ENCODE results near the gene FHIT. TPM values are rescaled to one million over a fixed set of nuclear protein-coding genes. Genes with fewer than 3 reads are reported as not detected.

The FHIT gene
- total and polyA plus RNA-seq, 10 of the 15 experiments (the other 5 are each of a cell fraction or from before 2014, with no cell fraction given) = 4.2 to 14.9 (median 9.4) TPM

- TF ChIP-seq BCLAF1 (IDR thresholded peaks at IDR 0.05) (no peak), CHD4 (IDR thresholded peaks at IDR 0.05) (no peak), ZBED1 (IDR thresholded peaks at IDR 0.05; ENCODE audit: borderline replicate concordance) (peak; percentile 62), MEF2B (IDR thresholded peaks at IDR 0.05; ENCODE audit: partially characterized antibody, poor library complexity, severe bottlenecking) (peak; percentile 60), CEBPB (IDR thresholded peaks at IDR 0.05; ENCODE audit: borderline replicate concordance in 1 of 2, low read depth in 2 of 2, low read length in 2 of 2) (0 out of 4 replicates have a peak, but pooled peaks of 1 of the 2 experiments have one; percentile 8), RUNX3 (IDR thresholded peaks at IDR 0.05; ENCODE audit: low read length) (peak; percentile 92), MTA2 (IDR thresholded peaks at IDR 0.05; ENCODE audit: low read depth) (peak; percentile 92), WRNIP1 (IDR thresholded peaks at IDR 0.05; ENCODE audit: borderline replicate concordance, low read depth, low read length) (no peak), JUND (IDR thresholded peaks at IDR 0.05; ENCODE audit: low read depth, low read length) (no peak), BHLHE40 (IDR thresholded peaks at IDR 0.05; ENCODE audit: borderline replicate concordance in 1 of 2, low read depth in 2 of 2, low read length in 1 of 2) (peak; percentile 61 to 73; a peak in 2 of 4 replicates), BCL11A (IDR thresholded peaks at IDR 0.05; ENCODE audit: low read depth, low read length) (peak; percentile 66; the same call in 1 of the 2 replicates), EP300 (IDR thresholded peaks at IDR 0.05; ENCODE audit: borderline replicate concordance in 1 of 2, control insufficient read depth in 1 of 2, low read depth in 2 of 2, low read length in 2 of 2) (peak; percentile 69 to 76; a peak in 2 of 4 replicates), CREM (IDR thresholded peaks at IDR 0.05; ENCODE audit: low read depth) (peak; percentile 62; the same call in 1 of the 2 replicates), PAX5 (IDR thresholded peaks at IDR 0.05; ENCODE audit: borderline replicate concordance, low read depth, low read length) (peak; percentile 47; the same call in 1 of the 2 replicates), JUNB (IDR thresholded peaks at IDR 0.05) (peak; percentile 56), CHD1 (IDR thresholded peaks at IDR 0.05; ENCODE audit: low read depth, low read length) (no peak), EED (IDR thresholded peaks at IDR 0.05; ENCODE audit: low read depth) (peak; percentile 25; the same call in 1 of the 2 replicates), CBFB (IDR thresholded peaks at IDR 0.05; ENCODE audit: low read depth) (peak; percentile 51; the same call in 1 of the 2 replicates), IKZF2 (IDR thresholded peaks at IDR 0.05) (peak; percentile 80 to 87; a peak in 2 of 4 replicates)
- TF ChIP-seq, protein P1, sequence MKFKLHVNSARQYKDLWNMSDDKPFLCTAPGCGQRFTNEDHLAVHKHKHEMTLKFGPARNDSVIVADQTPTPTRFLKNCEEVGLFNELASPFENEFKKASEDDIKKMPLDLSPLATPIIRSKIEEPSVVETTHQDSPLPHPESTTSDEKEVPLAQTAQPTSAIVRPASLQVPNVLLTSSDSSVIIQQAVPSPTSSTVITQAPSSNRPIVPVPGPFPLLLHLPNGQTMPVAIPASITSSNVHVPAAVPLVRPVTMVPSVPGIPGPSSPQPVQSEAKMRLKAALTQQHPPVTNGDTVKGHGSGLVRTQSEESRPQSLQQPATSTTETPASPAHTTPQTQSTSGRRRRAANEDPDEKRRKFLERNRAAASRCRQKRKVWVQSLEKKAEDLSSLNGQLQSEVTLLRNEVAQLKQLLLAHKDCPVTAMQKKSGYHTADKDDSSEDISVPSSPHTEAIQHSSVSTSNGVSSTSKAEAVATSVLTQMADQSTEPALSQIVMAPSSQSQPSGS (IDR thresholded peaks at IDR 0.05; ENCODE audit: low read length) = peak; percentile 43; the same call in 1 of the 2 replicates
- TF ChIP-seq, protein P2, sequence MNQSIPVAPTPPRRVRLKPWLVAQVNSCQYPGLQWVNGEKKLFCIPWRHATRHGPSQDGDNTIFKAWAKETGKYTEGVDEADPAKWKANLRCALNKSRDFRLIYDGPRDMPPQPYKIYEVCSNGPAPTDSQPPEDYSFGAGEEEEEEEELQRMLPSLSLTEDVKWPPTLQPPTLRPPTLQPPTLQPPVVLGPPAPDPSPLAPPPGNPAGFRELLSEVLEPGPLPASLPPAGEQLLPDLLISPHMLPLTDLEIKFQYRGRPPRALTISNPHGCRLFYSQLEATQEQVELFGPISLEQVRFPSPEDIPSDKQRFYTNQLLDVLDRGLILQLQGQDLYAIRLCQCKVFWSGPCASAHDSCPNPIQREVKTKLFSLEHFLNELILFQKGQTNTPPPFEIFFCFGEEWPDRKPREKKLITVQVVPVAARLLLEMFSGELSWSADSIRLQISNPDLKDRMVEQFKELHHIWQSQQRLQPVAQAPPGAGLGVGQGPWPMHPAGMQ (IDR thresholded peaks at IDR 0.05; ENCODE audit: borderline replicate concordance) = peak; percentile 32; the same call in 1 of the 2 replicates
- TF ChIP-seq, protein P3, sequence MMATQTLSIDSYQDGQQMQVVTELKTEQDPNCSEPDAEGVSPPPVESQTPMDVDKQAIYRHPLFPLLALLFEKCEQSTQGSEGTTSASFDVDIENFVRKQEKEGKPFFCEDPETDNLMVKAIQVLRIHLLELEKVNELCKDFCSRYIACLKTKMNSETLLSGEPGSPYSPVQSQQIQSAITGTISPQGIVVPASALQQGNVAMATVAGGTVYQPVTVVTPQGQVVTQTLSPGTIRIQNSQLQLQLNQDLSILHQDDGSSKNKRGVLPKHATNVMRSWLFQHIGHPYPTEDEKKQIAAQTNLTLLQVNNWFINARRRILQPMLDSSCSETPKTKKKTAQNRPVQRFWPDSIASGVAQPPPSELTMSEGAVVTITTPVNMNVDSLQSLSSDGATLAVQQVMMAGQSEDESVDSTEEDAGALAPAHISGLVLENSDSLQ (IDR thresholded peaks at IDR 0.05) = peak; percentile 8; the same call in 1 of the 2 replicates
Observed at GRCh38 chr3:60652829-60653228, 598.4 kb downstream of the FHIT start (continued).
